GM12891 (cell line): ENCODE measurements around the gene NEDD4.

Experiments
- POLR2A ChIP-seq: IDR thresholded peaks from 2 replicates; pipeline ENCODE4 v1.6.1; 2011; ENCODE audit warnings: low read depth, low read length, control low read depth
- POLR2AphosphoS5 ChIP-seq: IDR thresholded peaks from 2 replicates; pipeline ENCODE4 v1.6.1; 2011; ENCODE audit warnings: low read depth, low read length, control low read depth
- TAF1 ChIP-seq: IDR thresholded peaks from 2 replicates; pipeline ENCODE4 v1.6.1; 2011; ENCODE audit warnings: low read depth, low read length, control low read depth

DNA sequence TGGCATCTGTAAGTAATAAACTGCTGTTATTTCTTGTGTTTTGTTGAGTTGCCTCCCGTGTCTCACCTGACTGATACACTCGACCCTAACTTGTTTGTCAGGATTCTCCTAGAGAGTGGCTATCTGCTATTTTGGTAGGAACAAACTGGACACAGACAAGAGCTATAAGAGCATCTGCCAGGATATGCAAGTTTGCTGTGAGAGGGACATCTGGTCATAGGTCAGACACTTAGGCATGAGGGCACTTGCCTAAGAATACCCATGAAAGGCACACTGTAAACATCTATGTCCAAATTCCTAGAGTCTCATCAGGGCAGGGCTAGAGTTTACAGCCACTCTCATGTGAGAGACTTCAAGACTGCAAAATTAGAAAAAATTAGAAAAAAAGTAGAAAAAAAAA, 32.5 kb downstream of the NEDD4 start:
- TF ChIP-seq POLR2AphosphoS5 (no peak), POLR2A (no peak), TAF1 (no peak)
